Immature natural killer cell (primary cell): ENCODE data around the gene ITGA8. TPM values are rescaled to one million over a fixed set of nuclear protein-coding genes. Genes with fewer than 3 reads are reported as not detected.
"Not testable (repeated sequence)": the region's sequence is repeated elsewhere in the genome, so short reads cannot be mapped to it uniquely, and the experiment has no call there.

Experiments used
- DNase-seq, 3 donors: peaks; one replicate each; pipeline ENCODE4 v3.0.0; 2022; ENCODE audit warnings: mixed read lengths in 1 of 3
- H3K27ac Mint-ChIP-seq, 6 donors: one replicate each; pipeline ENCODE4 v1.8.0; 2020; ENCODE audit warnings: mixed read lengths in 6 of 6, mild to moderate bottlenecking in 5 of 6, inconsistent platforms in 4 of 6, moderate library complexity in 3 of 6
- H3K27me3 Mint-ChIP-seq, 3 donors: one replicate each; pipeline ENCODE4 v1.8.0; 2020 to 2021; ENCODE audit warnings: low read depth in 3 of 3, mild to moderate bottlenecking in 3 of 3, mixed read lengths in 3 of 3, moderate library complexity in 3 of 3, inconsistent platforms in 1 of 3
- H3K36me3 Mint-ChIP-seq, 3 donors: one replicate each; pipeline ENCODE4 v1.8.0; 2020; ENCODE audit warnings: mixed read lengths in 3 of 3, inconsistent platforms in 2 of 3, mild to moderate bottlenecking in 2 of 3
- H3K4me1 Mint-ChIP-seq, 2 donors: one replicate each; pipeline ENCODE4 v1.8.0; 2020; ENCODE audit warnings: inconsistent platforms in 2 of 2, mild to moderate bottlenecking in 2 of 2, mixed read lengths in 2 of 2, moderate library complexity in 1 of 2
- H3K4me3 Mint-ChIP-seq, 5 donors: one replicate each; pipeline ENCODE4 v1.8.0; 2020; ENCODE audit warnings: mild to moderate bottlenecking in 5 of 5, mixed read lengths in 5 of 5, inconsistent platforms in 3 of 5, moderate library complexity in 3 of 5
- H3K9me3 Mint-ChIP-seq, 6 donors: one replicate each; pipeline ENCODE4 v1.8.0; 2020; ENCODE audit warnings: mild to moderate bottlenecking in 6 of 6, mixed read lengths in 6 of 6, inconsistent platforms in 4 of 6, moderate library complexity in 3 of 6
- polyA plus RNA-seq, 3 donors: library from polyadenylated mRNA; unstranded; fragments of 300-500 nt; fragmentation: Illumina TruSeq; gene quantifications; one replicate each; pipeline ENCODE4 v1.2.3, GENCODE V29; 2021

Gene ITGA8
- polyA plus RNA-seq, 3 donors from 2014 or later, result not detected

- no peak overlapping the region for H3K27ac Mint-ChIP-seq
- H3K4me1 Mint-ChIP-seq, result no peaks in the 10 kb centered on the region
- H3K4me3 Mint-ChIP-seq, result no peak overlapping the region
- peaks cover 0 to 6% (median 0%) of the 10 kb centered on the region in 6 donors for H3K9me3 Mint-ChIP-seq
- no peak for DNase-seq
- peaks cover 0 to 3% (median 0%) of the 10 kb centered on the region in 3 donors for H3K27me3 Mint-ChIP-seq
- no peaks in the 10 kb centered on the region for H3K36me3 Mint-ChIP-seq
These were observed 148.9 kb downstream of the ITGA8 start for GRCh38 chr10:15570738-15571339.

GRCh38 chr10:15567952-15568351 is 151.8 kb downstream of the ITGA8 start:
- no peak for DNase-seq
- peaks cover 0 to 3% (median 2%) of the 10 kb centered on the region in 3 donors for H3K27me3 Mint-ChIP-seq
- peaks cover 0 to 4% (median 0%) of the 10 kb centered on the region in 6 donors for H3K9me3 Mint-ChIP-seq
- H3K36me3 Mint-ChIP-seq, result no peaks in the 10 kb centered on the region
- H3K4me1 Mint-ChIP-seq, result no peaks in the 10 kb centered on the region
- no peak overlapping the region for H3K4me3 Mint-ChIP-seq
- no peak overlapping the region for H3K27ac Mint-ChIP-seq

- H3K4me1 Mint-ChIP-seq, result no peaks in the 10 kb centered on the region
These were observed 156.5 kb downstream of the ITGA8 start for GRCh38 chr10:15563246-15563645.

GRCh38 chr10:15562578-15562977 is 157.1 kb downstream of the ITGA8 start:
- H3K27ac Mint-ChIP-seq, result no peak overlapping the region
- H3K9me3 Mint-ChIP-seq, result peaks cover 0 to 1% (median 0%) of the 10 kb centered on the region in 6 donors
- DNase-seq, result no peak
- peaks cover 1 to 5% (median 3%) of the 10 kb centered on the region in 3 donors for H3K27me3 Mint-ChIP-seq
- H3K36me3 Mint-ChIP-seq, result no peaks in the 10 kb centered on the region
- no peak overlapping the region for H3K4me3 Mint-ChIP-seq
- H3K4me1 Mint-ChIP-seq, result no peaks in the 10 kb centered on the region

More at GRCh38 chr10:15563246-15563645, 156.5 kb downstream of the ITGA8 start:
- no peak for DNase-seq
- H3K27ac Mint-ChIP-seq, result no peak overlapping the region
- no peak overlapping the region for H3K4me3 Mint-ChIP-seq
- no peaks in the 10 kb centered on the region for H3K36me3 Mint-ChIP-seq
- peaks cover 1 to 5% (median 3%) of the 10 kb centered on the region in 3 donors for H3K27me3 Mint-ChIP-seq
- H3K9me3 Mint-ChIP-seq, result peaks cover 0 to 1% (median 0%) of the 10 kb centered on the region in 6 donors

- Mint-ChIP-seq H3K4me3 (no peak overlapping the region), H3K4me1 (no peaks in the 10 kb centered on the region), H3K9me3 (peaks cover 0 to 1% (median 0%) of the 10 kb centered on the region in 6 donors)
These were observed 157.6 kb downstream of the ITGA8 start for GRCh38 chr10:15562116-15562515.

GRCh38 chr10:15558136-15558535 is 161.6 kb downstream of the ITGA8 start:
- H3K9me3 Mint-ChIP-seq, result peaks cover 0 to 1% (median 0%) of the 10 kb centered on the region in 6 donors
- H3K36me3 Mint-ChIP-seq, result no peaks in the 10 kb centered on the region
- no peaks in the 10 kb centered on the region for H3K4me1 Mint-ChIP-seq
- DNase-seq, result no peak
- peaks cover 1 to 3% (median 2%) of the 10 kb centered on the region in 3 donors for H3K27me3 Mint-ChIP-seq
- H3K4me3 Mint-ChIP-seq, result no peak overlapping the region
- no peak overlapping the region for H3K27ac Mint-ChIP-seq

More at GRCh38 chr10:15562116-15562515, 157.6 kb downstream of the ITGA8 start:
- H3K27ac Mint-ChIP-seq, result no peak overlapping the region
- peaks cover 1 to 5% (median 3%) of the 10 kb centered on the region in 3 donors for H3K27me3 Mint-ChIP-seq
- DNase-seq, result no peak
- H3K36me3 Mint-ChIP-seq, result no peaks in the 10 kb centered on the region

- H3K4me3 Mint-ChIP-seq, H3K4me1 Mint-ChIP-seq, H3K36me3 Mint-ChIP-seq, DNase-seq, H3K27me3 Mint-ChIP-seq, H3K9me3 Mint-ChIP-seq, H3K27ac Mint-ChIP-seq: not testable (repeated sequence)
These were observed 162.6 kb downstream of the ITGA8 start for GRCh38 chr10:15557168-15557567.

GRCh38 chr10:15550950-15551349 is 168.8 kb downstream of the ITGA8 start:
- Mint-ChIP-seq H3K27me3 (peaks cover 2 to 4% (median 3%) of the 10 kb centered on the region in 3 donors), H3K9me3 (peaks cover 0 to 1% (median 0%) of the 10 kb centered on the region in 6 donors), H3K4me3 (no peak overlapping the region), H3K27ac (no peak overlapping the region), H3K4me1 (no peaks in the 10 kb centered on the region), H3K36me3 (no peaks in the 10 kb centered on the region)
- DNase-seq, result no peak

- H3K36me3 Mint-ChIP-seq, result no peaks in the 10 kb centered on the region
- H3K4me3 Mint-ChIP-seq, result no peak overlapping the region
- DNase-seq, result no peak
- no peaks in the 10 kb centered on the region for H3K4me1 Mint-ChIP-seq
- peaks cover 1 to 5% (median 2%) of the 10 kb centered on the region in 3 donors for H3K27me3 Mint-ChIP-seq
- peaks cover 0 to 5% (median 1%) of the 10 kb centered on the region in 6 donors for H3K9me3 Mint-ChIP-seq
- H3K27ac Mint-ChIP-seq, result no peak overlapping the region
These were observed 171.4 kb downstream of the ITGA8 start for GRCh38 chr10:15548331-15548730.

GRCh38 chr10:15546606-15547005 is 173.1 kb downstream of the ITGA8 start:
- Mint-ChIP-seq H3K27ac (no peak overlapping the region), H3K9me3 (peaks cover 0 to 5% (median 1%) of the 10 kb centered on the region in 6 donors), H3K27me3 (peaks cover 1 to 5% (median 2%) of the 10 kb centered on the region in 3 donors), H3K4me1 (no peaks in the 10 kb centered on the region), H3K36me3 (no peaks in the 10 kb centered on the region), H3K4me3 (no peak overlapping the region)
- no peak for DNase-seq

GRCh38 chr10:15545884-15546283 is 173.8 kb downstream of the ITGA8 start:
- Mint-ChIP-seq H3K27ac (no peak overlapping the region), H3K4me1 (no peaks in the 10 kb centered on the region), H3K9me3 (peaks cover 0 to 5% (median 1%) of the 10 kb centered on the region in 6 donors), H3K36me3 (no peaks in the 10 kb centered on the region), H3K27me3 (peaks cover 2 to 5% (median 3%) of the 10 kb centered on the region in 3 donors), H3K4me3 (no peak overlapping the region)
- DNase-seq, result no peak

GRCh38 chr10:15545266-15545665 is 174.5 kb downstream of the ITGA8 start:
- Mint-ChIP-seq H3K4me3 (no peak overlapping the region), H3K27me3 (peaks cover 2 to 3% (median 2%) of the 10 kb centered on the region in 3 donors), H3K36me3 (no peaks in the 10 kb centered on the region), H3K27ac (no peak overlapping the region), H3K9me3 (peaks cover 0 to 5% (median under 1%) of the 10 kb centered on the region in 6 donors), H3K4me1 (no peaks in the 10 kb centered on the region)
- DNase-seq, result no peak

GRCh38 chr10:15543994-15544393 is 175.7 kb downstream of the ITGA8 start:
- Mint-ChIP-seq H3K4me3 (no peak overlapping the region), H3K9me3 (peaks cover 0 to 5% (median under 1%) of the 10 kb centered on the region in 6 donors), H3K27me3 (peaks cover 3 to 4% (median 4%) of the 10 kb centered on the region in 3 donors), H3K36me3 (no peaks in the 10 kb centered on the region), H3K27ac (no peak overlapping the region), H3K4me1 (no peaks in the 10 kb centered on the region)
- no peak for DNase-seq

- Mint-ChIP-seq H3K36me3 (no peaks in the 10 kb centered on the region), H3K27ac (no peak overlapping the region), H3K27me3 (peaks cover 3 to 5% (median 4%) of the 10 kb centered on the region in 3 donors), H3K4me1 (no peaks in the 10 kb centered on the region), H3K4me3 (no peak overlapping the region), H3K9me3 (peaks cover 0 to 5% (median under 1%) of the 10 kb centered on the region in 6 donors)
- DNase-seq, result no peak
These were observed 176.9 kb downstream of the ITGA8 start for GRCh38 chr10:15542817-15543216.

- peaks cover 2 to 9% (median 4%) of the 10 kb centered on the region in 3 donors for H3K27me3 Mint-ChIP-seq
- peaks cover 0 to 5% (median under 1%) of the 10 kb centered on the region in 6 donors for H3K9me3 Mint-ChIP-seq
- H3K36me3 Mint-ChIP-seq, result no peaks in the 10 kb centered on the region
- no peak for DNase-seq
- no peak overlapping the region for H3K4me3 Mint-ChIP-seq
- H3K4me1 Mint-ChIP-seq, result no peaks in the 10 kb centered on the region
- no peak overlapping the region for H3K27ac Mint-ChIP-seq
These were observed 178.3 kb downstream of the ITGA8 start for GRCh38 chr10:15541376-15541775.
